KBM-7 (cell line): ENCODE measurements around the gene C14orf93.
"Not testable (repeated sequence)": the region's sequence is repeated elsewhere in the genome, so short reads cannot be mapped to it uniquely, and the experiment has no call there.

ENCODE experiments used
- DNase-seq: peaks from one replicate; pipeline ENCODE4 v3.0.0-alpha.2; 2015
- in situ Hi-C: fragments of 300-500 bp; cut with MboI; formaldehyde crosslinking; loops from 2 replicates; pipeline ENCODE4 v1.14.3; 2020; ENCODE audit warnings: low sequenced_read_pairs, low pct_unique_long_range_greater_than_20kb, mixed read lengths

C14orf93 gene

GRCh38 chr14:22952418-22952817, 57.5 kb downstream of the C14orf93 start:
- no peak for DNase-seq
- in situ Hi-C loops: no loop called here

- peak; percentile 8 for DNase-seq
- in situ Hi-C loops: not testable (repeated sequence)
Measured at GRCh38 chr14:22951795-22952194, 58.1 kb downstream of the C14orf93 start.

- in situ Hi-C loops: no loop called here
- no peak for DNase-seq
Measured at GRCh38 chr14:22945642-22946041, 64.3 kb downstream of the C14orf93 start.

- DNase-seq: no peak
- in situ Hi-C loops: no loop called here
Measured at GRCh38 chr14:22939684-22940083, 70.3 kb downstream of the C14orf93 start.
